HUES48 (cell line): ENCODE measurements around the gene PPFIBP2.
"Not testable (repeated sequence)": the region's sequence is repeated elsewhere in the genome, so short reads cannot be mapped to it uniquely, and the experiment has no call there.

Source experiments
- H3K27ac ChIP-seq: one replicate; pipeline ENCODE4 v1.7.0; 2013; ENCODE audit warnings: low read depth, low read length, inconsistent platforms
- H3K27me3 ChIP-seq: 2 replicates; pipeline ENCODE4 v1.6.1; 2013; ENCODE audit warnings: mild to moderate bottlenecking, low read length; ENCODE audit not compliant: control insufficient read depth, insufficient read depth
- H3K36me3 ChIP-seq: 2 replicates; pipeline ENCODE4 v1.6.1; 2013; ENCODE audit warnings: low read length; ENCODE audit not compliant: control insufficient read depth, insufficient read depth
- H3K4me1 ChIP-seq: 2 replicates; pipeline ENCODE4 v1.6.1; 2013; ENCODE audit warnings: mild to moderate bottlenecking, low read length; ENCODE audit not compliant: control insufficient read depth, insufficient read depth
- H3K4me3 ChIP-seq: 2 replicates; pipeline ENCODE4 v1.5.1; 2013; ENCODE audit warnings: mild to moderate bottlenecking, low read depth, low read length
- H3K9ac ChIP-seq: 2 replicates; pipeline ENCODE4 v1.6.1; 2013; ENCODE audit warnings: mild to moderate bottlenecking, low read depth, low read length, moderate library complexity
- H3K9me3 ChIP-seq: 2 replicates; pipeline ENCODE4 v1.6.1; 2013; ENCODE audit warnings: low read length; ENCODE audit not compliant: control insufficient read depth, insufficient read depth

PPFIBP2 gene

GRCh38 chr11:7516475-7516874, 2.7 kb downstream of the PPFIBP2 start:
- H3K9ac ChIP-seq, result no peak overlapping the region
- no peak overlapping the region for H3K27ac ChIP-seq
- no peaks in the 10 kb centered on the region for H3K9me3 ChIP-seq
- no peak overlapping the region for H3K4me3 ChIP-seq
- no peaks in the 10 kb centered on the region for H3K36me3 ChIP-seq
- H3K27me3 ChIP-seq, result peaks cover 22% of the 10 kb centered on the region
- H3K4me1 ChIP-seq, result peaks cover 16% of the 10 kb centered on the region

- not testable (repeated sequence) for H3K9ac ChIP-seq, H3K27ac ChIP-seq, H3K4me3 ChIP-seq, H3K36me3 ChIP-seq, H3K9me3 ChIP-seq, H3K4me1 ChIP-seq
- H3K27me3 ChIP-seq, result peaks cover 22% of the 10 kb centered on the region
Measured at GRCh38 chr11:7517743-7518142, 3.9 kb downstream of the PPFIBP2 start.

- Histone ChIP-seq H3K4me3 (no peak overlapping the region), H3K27me3 (peaks cover 22% of the 10 kb centered on the region), H3K36me3 (no peaks in the 10 kb centered on the region), H3K4me1 (peaks cover 7% of the 10 kb centered on the region; the same call in 1 of the 2 replicates), H3K9me3 (no peaks in the 10 kb centered on the region), H3K27ac (no peak overlapping the region), H3K9ac (no peak overlapping the region)
Measured at GRCh38 chr11:7518811-7519562, 5.2 kb downstream of the PPFIBP2 start.

GRCh38 chr11:7520011-7520942, 6.5 kb downstream of the PPFIBP2 start:
- Histone ChIP-seq H3K9me3 (no peaks in the 10 kb centered on the region), H3K4me1 (peaks cover 7% of the 10 kb centered on the region; the same call in 1 of the 2 replicates), H3K9ac (no peak overlapping the region), H3K27ac (no peak overlapping the region), H3K4me3 (no peak overlapping the region), H3K27me3 (peaks cover 9% of the 10 kb centered on the region), H3K36me3 (no peaks in the 10 kb centered on the region)

- no peak overlapping the region for H3K4me3 ChIP-seq
- H3K4me1 ChIP-seq, result 0 out of 2 replicates have a peak, but pooled peaks cover 3% of the 10 kb centered on the region
- H3K36me3 ChIP-seq, result no peaks in the 10 kb centered on the region
- H3K9ac ChIP-seq, result no peak overlapping the region
- H3K27me3 ChIP-seq, result 0 out of 2 replicates have a peak, but pooled peaks cover 2% of the 10 kb centered on the region
- no peaks in the 10 kb centered on the region for H3K9me3 ChIP-seq
- H3K27ac ChIP-seq, result no peak overlapping the region
Measured at GRCh38 chr11:7520981-7521487, 7.2 kb downstream of the PPFIBP2 start.

- H3K4me1 ChIP-seq, result no peaks in the 10 kb centered on the region
- no peaks in the 10 kb centered on the region for H3K9me3 ChIP-seq
- H3K27me3 ChIP-seq, result no peaks in the 10 kb centered on the region
- H3K27ac ChIP-seq, result no peak overlapping the region
- H3K36me3 ChIP-seq, result no peaks in the 10 kb centered on the region
- H3K9ac ChIP-seq, result no peak overlapping the region
- no peak overlapping the region for H3K4me3 ChIP-seq
Measured at GRCh38 chr11:7522121-7522520, 8.3 kb downstream of the PPFIBP2 start.

GRCh38 chr11:7522546-7522945, 8.7 kb downstream of the PPFIBP2 start:
- Histone ChIP-seq H3K36me3 (no peaks in the 10 kb centered on the region), H3K4me3 (no peak overlapping the region), H3K27me3 (no peaks in the 10 kb centered on the region), H3K9ac (no peak overlapping the region), H3K27ac (no peak overlapping the region), H3K4me1 (no peaks in the 10 kb centered on the region), H3K9me3 (no peaks in the 10 kb centered on the region)

GRCh38 chr11:7523416-7524210, 9.8 kb downstream of the PPFIBP2 start:
- H3K4me1 ChIP-seq, result no peaks in the 10 kb centered on the region
- no peak overlapping the region for H3K9ac ChIP-seq
- H3K36me3 ChIP-seq, result no peaks in the 10 kb centered on the region
- H3K27ac ChIP-seq, result no peak overlapping the region
- H3K27me3 ChIP-seq, result no peaks in the 10 kb centered on the region
- no peaks in the 10 kb centered on the region for H3K9me3 ChIP-seq
- H3K4me3 ChIP-seq, result no peak overlapping the region

- no peak overlapping the region for H3K9ac ChIP-seq
- no peaks in the 10 kb centered on the region for H3K9me3 ChIP-seq
- no peaks in the 10 kb centered on the region for H3K4me1 ChIP-seq
- no peaks in the 10 kb centered on the region for H3K27me3 ChIP-seq
- no peak overlapping the region for H3K27ac ChIP-seq
- no peak overlapping the region for H3K4me3 ChIP-seq
- no peaks in the 10 kb centered on the region for H3K36me3 ChIP-seq
Measured at GRCh38 chr11:7524462-7525235, 10.8 kb downstream of the PPFIBP2 start.

- H3K4me1 ChIP-seq, result no peaks in the 10 kb centered on the region
- H3K27ac ChIP-seq, result no peak overlapping the region
- no peaks in the 10 kb centered on the region for H3K36me3 ChIP-seq
Measured at GRCh38 chr11:7525424-7525823, 11.6 kb downstream of the PPFIBP2 start.

More at GRCh38 chr11:7525424-7525823, 11.6 kb downstream of the PPFIBP2 start:
- no peak overlapping the region for H3K4me3 ChIP-seq
- H3K9ac ChIP-seq, result no peak overlapping the region
- no peaks in the 10 kb centered on the region for H3K27me3 ChIP-seq
- H3K9me3 ChIP-seq, result no peaks in the 10 kb centered on the region
